Suprapubic skin (tissue), 4 donors: Measurements from ENCODE around the gene ACTMAP.

Experiments used
- CTCF ChIP-seq, 2 donors: fragments of 200-600 bp in 1 of 2; fragments of 450-650 bp in 1 of 2; sonication (generic) in 1 of 2; IDR thresholded peaks; one replicate each; pipeline ENCODE4 v1.5.1; 2016 to 2019; ENCODE audit warnings: antibody characterized with exemption in 2 of 2, mild to moderate bottlenecking in 1 of 2, moderate library complexity in 1 of 2
- EP300 ChIP-seq: sonication (generic); formaldehyde crosslinking; IDR thresholded peaks from one replicate; pipeline ENCODE4 v1.6.1; 2017; ENCODE audit warnings: antibody characterized with exemption
- POLR2A ChIP-seq, 2 donors: fragments of 450-650 bp; IDR thresholded peaks; one replicate each; pipeline ENCODE4 v1.6.1; 2017; ENCODE audit warnings: antibody characterized with exemption in 2 of 2, mild to moderate bottlenecking in 2 of 2, moderate library complexity in 2 of 2
- POLR2AphosphoS5 ChIP-seq, 3 donors: sonication (generic); formaldehyde crosslinking; IDR thresholded peaks; one replicate each; pipeline ENCODE4 v1.6.1; 2017; ENCODE audit warnings: antibody characterized with exemption in 3 of 3

DNA sequence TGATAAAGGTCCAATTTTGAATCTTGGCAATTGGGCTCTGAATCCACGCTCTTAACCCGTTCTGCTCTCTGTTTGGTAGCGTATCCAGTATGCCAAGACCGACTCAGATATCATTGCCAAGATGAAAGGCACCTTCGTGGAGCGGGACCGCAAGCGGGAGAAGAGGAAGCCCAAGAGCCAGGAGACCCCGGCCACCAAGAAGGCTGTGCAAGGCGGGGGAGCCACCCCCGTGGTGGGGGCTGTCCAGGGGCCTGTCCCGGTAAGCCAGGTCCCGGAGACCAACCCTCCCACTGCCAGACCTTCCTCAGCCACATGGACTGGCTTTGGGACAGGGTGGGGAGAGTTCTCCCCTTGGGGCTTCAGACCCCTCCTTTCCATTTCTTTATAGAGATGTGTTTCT, 9.1 kb upstream of the ACTMAP start:
- no peak for TF ChIP-seq CTCF (IDR thresholded peaks at IDR 0.05)
- no peak for TF ChIP-seq POLR2AphosphoS5 (IDR thresholded peaks at IDR 0.05)
- TF ChIP-seq POLR2A (IDR thresholded peaks at IDR 0.05): no peak
- no peak for TF ChIP-seq EP300
